Fibroblast of villous mesenchyme (primary cell): ENCODE data around the gene MAP3K5. TPM values are rescaled to one million over a fixed set of nuclear protein-coding genes. Genes with fewer than 3 reads are reported as not detected.

Experiments
- DNase-seq: peaks from one replicate; pipeline ENCODE4 v3.0.0-alpha.2; 2010; ENCODE audit warnings: low read depth
- H3K4me3 ChIP-seq: 2 replicates; pipeline ENCODE4 v1.5.1; 2011; ENCODE audit warnings: low read depth, mild to moderate bottlenecking, low read length
- total RNA-seq: library from RNA; depleted of rRNA; stranded (reverse); fragments of >200 nt; gene quantifications from 2 replicates; pipeline ENCODE4 v1.2.3, GENCODE V29; 2012
- TF ChIP-seq, protein P1 (sequence below): IDR thresholded peaks from 2 replicates; pipeline ENCODE4 v1.5.1; 2012; ENCODE audit warnings: low read depth, mild to moderate bottlenecking, low read length; ENCODE audit not compliant: insufficient read depth

MAP3K5 gene
- total RNA-seq, 1 donor, result 84.6 TPM

GRCh38 chr6:136772685-136773472, 19.4 kb downstream of the MAP3K5 start:
- DNase-seq, result no peak
- TF ChIP-seq, protein P1, sequence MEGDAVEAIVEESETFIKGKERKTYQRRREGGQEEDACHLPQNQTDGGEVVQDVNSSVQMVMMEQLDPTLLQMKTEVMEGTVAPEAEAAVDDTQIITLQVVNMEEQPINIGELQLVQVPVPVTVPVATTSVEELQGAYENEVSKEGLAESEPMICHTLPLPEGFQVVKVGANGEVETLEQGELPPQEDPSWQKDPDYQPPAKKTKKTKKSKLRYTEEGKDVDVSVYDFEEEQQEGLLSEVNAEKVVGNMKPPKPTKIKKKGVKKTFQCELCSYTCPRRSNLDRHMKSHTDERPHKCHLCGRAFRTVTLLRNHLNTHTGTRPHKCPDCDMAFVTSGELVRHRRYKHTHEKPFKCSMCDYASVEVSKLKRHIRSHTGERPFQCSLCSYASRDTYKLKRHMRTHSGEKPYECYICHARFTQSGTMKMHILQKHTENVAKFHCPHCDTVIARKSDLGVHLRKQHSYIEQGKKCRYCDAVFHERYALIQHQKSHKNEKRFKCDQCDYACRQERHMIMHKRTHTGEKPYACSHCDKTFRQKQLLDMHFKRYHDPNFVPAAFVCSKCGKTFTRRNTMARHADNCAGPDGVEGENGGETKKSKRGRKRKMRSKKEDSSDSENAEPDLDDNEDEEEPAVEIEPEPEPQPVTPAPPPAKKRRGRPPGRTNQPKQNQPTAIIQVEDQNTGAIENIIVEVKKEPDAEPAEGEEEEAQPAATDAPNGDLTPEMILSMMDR, result no peak
- H3K4me3 ChIP-seq, result no peak overlapping the region

GRCh38 chr6:136771306-136771705, 21.0 kb downstream of the MAP3K5 start:
- TF ChIP-seq, protein P1, result no peak
- DNase-seq, result no peak
- no peak overlapping the region for H3K4me3 ChIP-seq

DNA sequence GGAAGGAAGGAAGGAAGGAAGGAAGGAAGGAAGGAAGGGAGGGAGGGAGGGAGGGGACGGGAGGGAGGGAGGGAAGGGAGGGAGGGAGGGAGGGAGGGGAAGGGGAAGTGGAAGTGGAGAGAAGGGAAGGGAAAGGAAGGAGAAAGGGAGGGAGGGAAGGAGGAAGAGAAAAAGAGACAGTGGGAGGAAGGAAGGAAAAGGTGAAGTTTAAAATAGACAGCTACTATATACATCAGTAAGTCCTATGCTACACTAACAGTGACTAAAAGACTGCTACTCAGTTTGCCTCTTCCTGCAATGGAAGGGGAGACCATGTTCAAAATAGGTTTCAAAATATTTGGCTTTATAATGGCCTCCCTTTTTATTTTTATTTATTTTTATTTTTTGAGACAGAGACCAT, 22.5 kb downstream of the MAP3K5 start:
- H3K4me3 ChIP-seq, result no peak overlapping the region
- TF ChIP-seq, protein P1, result no peak
- DNase-seq, result no peak

DNA sequence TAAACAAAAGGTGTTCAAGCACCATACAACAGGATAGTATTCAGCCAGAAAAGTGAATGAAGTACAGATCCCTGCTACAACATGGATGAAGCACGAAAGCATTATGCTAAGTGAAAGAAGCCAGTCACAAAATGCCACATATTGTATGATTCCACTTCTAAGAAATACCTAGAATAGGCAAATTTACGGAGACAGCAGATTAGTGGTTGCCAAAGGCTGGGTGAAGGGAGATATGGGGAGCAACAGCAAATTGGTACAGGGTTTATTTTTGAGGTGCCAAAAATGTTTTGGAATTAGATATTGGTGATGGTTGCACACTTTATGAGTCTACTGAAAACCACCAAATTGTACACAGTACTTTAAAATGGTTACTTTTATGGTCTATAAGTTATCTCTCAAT, 23.2 kb downstream of the MAP3K5 start:
- no peak overlapping the region for H3K4me3 ChIP-seq
- DNase-seq, result no peak
- TF ChIP-seq, protein P1, result no peak

- DNase-seq, result peak; percentile 78
- TF ChIP-seq, protein P1, result no peak
- no peak overlapping the region for H3K4me3 ChIP-seq
Measured at GRCh38 chr6:136767570-136768309, 24.5 kb downstream of the MAP3K5 start.

GRCh38 chr6:136767103-136767502, 25.2 kb downstream of the MAP3K5 start:
- no peak for DNase-seq
- TF ChIP-seq, protein P1, result no peak
- no peak overlapping the region for H3K4me3 ChIP-seq
